HFF-Myc (cell line): Measurements from ENCODE around the gene SCLT1.

Source experiments
- DNase-seq: peaks from one replicate; pipeline ENCODE4 v3.0.0-alpha.2; 2011; ENCODE audit warnings: low read depth; ENCODE audit errors: extremely low read depth
- H3K4me3 ChIP-seq: replicated peaks from 2 replicates; pipeline ENCODE4 v1.5.1; 2011; ENCODE audit warnings: low read depth, mild to moderate bottlenecking, control low read depth, low read length
- TF ChIP-seq, protein P1 (sequence below): IDR thresholded peaks from 2 replicates; pipeline ENCODE4 v1.5.1; 2012; ENCODE audit warnings: mild to moderate bottlenecking, low read depth, low read length, control low read depth; ENCODE audit errors: missing control alignments

SCLT1 gene

DNA sequence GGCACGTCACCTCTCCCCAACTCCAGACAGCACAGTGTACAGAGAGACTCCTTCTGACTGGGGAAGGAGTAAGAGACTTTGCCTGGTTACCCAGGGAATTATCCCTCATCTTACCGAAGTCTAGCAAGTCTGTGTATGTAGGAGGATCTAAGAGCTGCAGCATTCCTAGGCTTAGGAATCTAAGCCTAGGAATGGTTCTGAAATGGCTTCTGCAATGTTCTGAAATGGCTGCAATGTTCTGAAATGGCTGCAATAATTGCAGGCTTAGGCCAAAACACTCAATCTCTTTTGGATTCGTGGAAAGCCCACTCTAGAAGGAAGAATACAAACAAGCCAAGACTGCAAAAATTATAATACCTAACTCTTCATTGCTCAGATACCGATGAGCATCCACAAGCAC is 106.4 kb downstream of the SCLT1 start:
- TF ChIP-seq, protein P1, sequence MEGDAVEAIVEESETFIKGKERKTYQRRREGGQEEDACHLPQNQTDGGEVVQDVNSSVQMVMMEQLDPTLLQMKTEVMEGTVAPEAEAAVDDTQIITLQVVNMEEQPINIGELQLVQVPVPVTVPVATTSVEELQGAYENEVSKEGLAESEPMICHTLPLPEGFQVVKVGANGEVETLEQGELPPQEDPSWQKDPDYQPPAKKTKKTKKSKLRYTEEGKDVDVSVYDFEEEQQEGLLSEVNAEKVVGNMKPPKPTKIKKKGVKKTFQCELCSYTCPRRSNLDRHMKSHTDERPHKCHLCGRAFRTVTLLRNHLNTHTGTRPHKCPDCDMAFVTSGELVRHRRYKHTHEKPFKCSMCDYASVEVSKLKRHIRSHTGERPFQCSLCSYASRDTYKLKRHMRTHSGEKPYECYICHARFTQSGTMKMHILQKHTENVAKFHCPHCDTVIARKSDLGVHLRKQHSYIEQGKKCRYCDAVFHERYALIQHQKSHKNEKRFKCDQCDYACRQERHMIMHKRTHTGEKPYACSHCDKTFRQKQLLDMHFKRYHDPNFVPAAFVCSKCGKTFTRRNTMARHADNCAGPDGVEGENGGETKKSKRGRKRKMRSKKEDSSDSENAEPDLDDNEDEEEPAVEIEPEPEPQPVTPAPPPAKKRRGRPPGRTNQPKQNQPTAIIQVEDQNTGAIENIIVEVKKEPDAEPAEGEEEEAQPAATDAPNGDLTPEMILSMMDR, result no peak
- no peak for DNase-seq

GRCh38 chr4:128986019-128986418 is 107.3 kb downstream of the SCLT1 start:
- TF ChIP-seq, protein P1, result no peak
- H3K4me3 ChIP-seq, result no peak overlapping the region
- no peak for DNase-seq

More for the DNA sequence above, 106.4 kb downstream of the SCLT1 start:
- H3K4me3 ChIP-seq, result no peak overlapping the region

- DNase-seq, result no peak
- no peak overlapping the region for H3K4me3 ChIP-seq
- TF ChIP-seq, protein P1, result no peak
These were observed 109.4 kb downstream of the SCLT1 start for GRCh38 chr4:128983771-128984485.

DNA sequence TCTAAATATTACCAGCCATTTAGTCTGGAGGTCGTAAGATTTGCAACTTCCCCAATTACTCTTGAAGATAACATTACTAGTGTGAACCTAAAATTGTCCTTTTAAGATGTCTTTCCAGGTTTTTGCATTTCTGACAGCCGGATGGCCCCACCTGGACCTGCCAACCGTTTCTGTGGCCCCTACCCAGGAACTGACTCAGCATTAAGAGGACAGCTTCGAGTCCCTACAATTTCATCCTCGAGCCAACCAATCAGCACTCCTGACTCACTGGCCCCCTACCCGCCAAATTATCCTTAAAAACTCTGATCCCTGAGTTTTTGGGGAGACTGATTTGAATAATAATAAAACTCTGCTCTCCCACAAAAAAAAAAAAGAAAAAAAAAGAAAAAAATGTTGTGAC is 112.0 kb downstream of the SCLT1 start:
- TF ChIP-seq, protein P1, result no peak
- no peak for DNase-seq
- no peak overlapping the region for H3K4me3 ChIP-seq

DNA sequence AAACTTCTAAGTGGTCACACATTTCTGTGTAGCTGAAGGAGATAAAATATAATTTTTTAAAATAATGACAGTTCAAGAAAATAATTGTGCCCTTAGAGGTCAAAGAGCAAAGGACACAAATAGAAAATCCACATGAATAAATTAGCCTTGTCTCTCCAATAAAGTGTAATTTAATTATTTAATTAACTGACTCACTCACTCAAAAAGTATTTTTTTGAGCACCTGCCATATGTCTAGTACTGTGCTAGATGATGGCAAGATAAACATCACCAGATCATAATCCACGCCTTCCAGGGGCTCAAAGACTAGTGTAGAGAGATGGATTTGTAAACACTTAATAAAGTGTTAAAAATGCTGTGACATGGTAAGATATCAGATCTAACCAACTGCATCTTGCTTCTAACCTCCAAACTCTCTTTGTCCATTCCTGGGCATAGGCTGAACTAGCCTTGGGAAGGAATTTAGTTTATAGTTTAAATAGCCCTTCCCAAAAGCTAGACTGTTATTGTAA is 112.5 kb downstream of the SCLT1 start:
- TF ChIP-seq, protein P1, result no peak
- H3K4me3 ChIP-seq, result no peak overlapping the region
- no peak for DNase-seq

- peak; percentile 54 for DNase-seq
- TF ChIP-seq, protein P1, result no peak
These were observed 113.4 kb downstream of the SCLT1 start for GRCh38 chr4:128979934-128980333.

More at GRCh38 chr4:128979934-128980333, 113.4 kb downstream of the SCLT1 start:
- H3K4me3 ChIP-seq, result no peak overlapping the region
